H1 (cell line): ENCODE data around the gene ANKRD12.

ENCODE experiments used
- ATF2 ChIP-seq: IDR thresholded peaks from 2 replicates; pipeline ENCODE4 v1.6.1; 2012; ENCODE audit warnings: low read length, inconsistent platforms
- BRCA1 ChIP-seq: IDR thresholded peaks from 2 replicates; pipeline ENCODE4 v1.6.1; 2012; ENCODE audit warnings: low read depth, low read length, improper control_type of control experiment
- CTCF ChIP-seq, 3 experiments: IDR thresholded peaks; 1 replicate in 2 of 3; 2 replicates in 1 of 3; pipeline versions ENCODE4 v1.5.1 to v1.6.1; 2011; ENCODE audit warnings: low read length in 3 of 3, mild to moderate bottlenecking in 3 of 3, inconsistent platforms in 2 of 3, low read depth in 1 of 3, moderate library complexity in 1 of 3; ENCODE audit not compliant: insufficient read depth in 1 of 3; ENCODE audit errors: control extremely low read depth in 1 of 3
- EZH2 ChIP-seq: fragments of 200-600 bp; sonication (generic); IDR thresholded peaks from 2 replicates; pipeline ENCODE4 v1.7.1; 2012; ENCODE audit warnings: low read depth, mild to moderate bottlenecking, moderate library complexity, low read length, inconsistent platforms; ENCODE audit not compliant: severe bottlenecking
- HDAC6 ChIP-seq: IDR thresholded peaks from one replicate; pipeline ENCODE4 v1.7.1; 2012; ENCODE audit warnings: low read depth, mild to moderate bottlenecking, inconsistent platforms, low read length, moderate library complexity
- MAFK ChIP-seq: IDR thresholded peaks from 2 replicates; pipeline ENCODE4 v1.6.1; 2012; ENCODE audit warnings: low read depth, mild to moderate bottlenecking, improper control_type of control experiment, low read length
- POLR2A ChIP-seq, 2 experiments: IDR thresholded peaks; 1 replicate in 1 of 2; 2 replicates in 1 of 2; pipeline ENCODE4 v1.6.1; 2011; ENCODE audit warnings: low read depth in 2 of 2, low read length in 2 of 2, mild to moderate bottlenecking in 2 of 2; ENCODE audit errors: control extremely low read depth in 1 of 2
- RAD21 ChIP-seq, 2 experiments: IDR thresholded peaks in 1 of 2; conservative IDR thresholded peaks in 1 of 2; 2 replicates each; pipeline ENCODE4 v1.6.1; 2011; ENCODE audit warnings: low read depth in 2 of 2, low read length in 2 of 2, improper control_type of control experiment in 1 of 2, inconsistent platforms in 1 of 2, mild to moderate bottlenecking in 1 of 2, moderate library complexity in 1 of 2
- RFX5 ChIP-seq: IDR thresholded peaks from 2 replicates; pipeline ENCODE4 v1.6.1; 2011; ENCODE audit warnings: low read depth, low read length, improper control_type of control experiment, borderline replicate concordance
- TEAD4 ChIP-seq: IDR thresholded peaks from 2 replicates; pipeline ENCODE4 v1.6.1; 2012; ENCODE audit warnings: low read depth, low read length, inconsistent platforms, mixed read lengths

GRCh38 chr18:9087144-9087543 lies 49.4 kb upstream of the ANKRD12 start:
- TF ChIP-seq RAD21 (IDR thresholded peaks at IDR 0.05 in 1 of 2, conservative IDR thresholded peaks at IDR 0.05 in 1 of 2; ENCODE audit: low read depth in 2 of 2, low read length in 2 of 2): no peak
- no peak for TF ChIP-seq POLR2A (IDR thresholded peaks at IDR 0.05; ENCODE audit: control extremely low read depth in 1 of 2, low read depth in 2 of 2, low read length in 2 of 2)
- no peak for TF ChIP-seq BRCA1
- no peak for TF ChIP-seq CTCF (IDR thresholded peaks at IDR 0.05; ENCODE audit: control extremely low read depth in 1 of 3, insufficient read depth in 1 of 3, low read depth in 1 of 3, low read length in 3 of 3)
- TF ChIP-seq RFX5: no peak
- no peak for TF ChIP-seq ATF2
- TF ChIP-seq MAFK: no peak
- TF ChIP-seq TEAD4: no peak
- no peak for TF ChIP-seq HDAC6
- no peak for TF ChIP-seq EZH2
